ENCODE data around the gene RLF. TPM values are rescaled to one million over a fixed set of nuclear protein-coding genes. Genes with fewer than 3 reads are reported as not detected.
A peak's percentile ranks its signal among the peaks of the same experiment; 100 is the strongest.

The RLF gene
- total and polyA plus RNA-seq, 2 of the 8 experiments (the other 6 are each of a cell fraction or from before 2014, with no cell fraction given) = 4.2 to 18.0 TPM

DNA sequence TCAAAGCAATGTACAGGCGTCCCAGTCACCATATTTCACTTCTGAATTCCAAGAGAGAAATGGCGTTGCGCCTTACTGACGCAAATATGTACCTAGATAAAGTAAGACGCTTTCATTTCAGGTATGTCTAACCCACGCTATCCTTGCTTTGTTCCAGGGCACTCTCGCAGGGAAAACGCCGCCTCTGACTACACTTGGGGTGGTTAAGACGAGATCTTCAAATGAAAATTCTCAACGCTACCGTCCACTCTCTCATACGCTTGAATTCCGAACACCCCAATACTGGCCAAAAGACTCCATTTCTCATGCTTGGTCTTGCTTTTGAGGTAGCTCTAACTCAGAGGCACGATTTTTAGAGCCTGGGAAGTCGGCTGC lies 96.1 kb downstream of the RLF start:
- H3K23me2 ChIP-seq (ENCODE audit: low read depth, low read length) = no peaks in the 10 kb centered on the region
- ChIA-PET CTCF (ENCODE audit: partially characterized antibody) (interaction anchor here (1.5 to 3.1 kb wide), 2 partner anchors 58 to 81 kb away, joined by 6 to 13 read pairs; no protein-coding TSS in a partner anchor), POLR2A (ENCODE audit: partially characterized antibody) (interaction anchor here (0.6 to 2.4 kb wide), 15 partner anchors 9 to 219 kb away, joined by 3 to 7 read pairs (median 4); partner anchors contain the start of genes CAP1, RLF, TMCO2 and ZFP69B)
- H4K20me1 ChIP-seq (replicated peaks in 1 of 2; ENCODE audit: control insufficient read depth in 1 of 2, insufficient read depth in 2 of 2, low read length in 2 of 2) = peaks cover 0 to 1% of the 10 kb centered on the region in 2 experiments
- no peak for DNase-seq (ENCODE audit: low read depth in 1 of 2, low spot score in 2 of 2)
- peak overlapping the region; percentile 87 for H4K5ac ChIP-seq (ENCODE audit: insufficient read length, low read depth, low read length)
- no peak overlapping the region for H2AK5ac ChIP-seq (ENCODE audit: low read depth, low read length)
- H3K18ac ChIP-seq (ENCODE audit: extremely low read depth, low read length) = no peak overlapping the region; the same call in 1 of the 2 replicates
- no peaks in the 10 kb centered on the region for H3K9me3 ChIP-seq (ENCODE audit: insufficient read depth in 2 of 2, low read depth in 1 of 2, low read length in 1 of 2)
- no peak overlapping the region for H3K14ac ChIP-seq (ENCODE audit: insufficient read length)
- TF ChIP-seq PHF8 (conservative IDR thresholded peaks at IDR 0.05; ENCODE audit: low read depth, low read length) = no peak
- no peak for TF ChIP-seq KDM5A (IDR thresholded peaks at IDR 0.05; ENCODE audit: low read length)
- TF ChIP-seq SAP30 (IDR thresholded peaks at IDR 0.05; ENCODE audit: insufficient read depth, insufficient replicate concordance, low read length) = no peak
- TF ChIP-seq EGR1 (IDR thresholded peaks at IDR 0.05; ENCODE audit: borderline replicate concordance, low read depth, low read length) = no peak
- TF ChIP-seq CHD1 (IDR thresholded peaks at IDR 0.05; ENCODE audit: low read depth, low read length) = 0 out of 2 replicates have a peak, but pooled peaks have one; percentile 15
- H3K23ac ChIP-seq (ENCODE audit: insufficient read length) = no peak overlapping the region
- WGBS, 2 experiments (ENCODE audit: extremely low coverage in 1 of 2, insufficient coverage in 1 of 2, insufficient read length in 1 of 2, insufficient replicate concordance in 2 of 2, low coverage in 1 of 2, low lambda C conversion rate in 2 of 2, missing lambda C conversion rate in 1 of 2) = 1% methylated on average over 16 of the region's 16 CpGs; no CpG with 5 or more reads in 1 of the 2 experiments
- peak overlapping the region; percentile 90 to 98 (median 95) for H3K4me3 ChIP-seq (ENCODE audit: extremely low read depth in 1 of 4, insufficient read depth in 2 of 4, low read depth in 3 of 4, low read length in 4 of 4)
- no peak overlapping the region for H3K4ac ChIP-seq (replicated peaks; ENCODE audit: insufficient read length, low read depth, low read length)
- H2BK5ac ChIP-seq (ENCODE audit: low read depth, low read length) = peak overlapping the region; percentile 91
- no peak overlapping the region for H2BK120ac ChIP-seq (replicated peaks; ENCODE audit: low read depth, low read length)
- peak overlapping the region; percentile 94 to 99 (median 96) for H3K9ac ChIP-seq (replicated peaks in 1 of 4; ENCODE audit: extremely low read depth in 1 of 4, low read depth in 3 of 4, low read length in 3 of 4)
- H2BK15ac ChIP-seq (ENCODE audit: low read length) = no peak overlapping the region
- no peak overlapping the region for H3K56ac ChIP-seq (replicated peaks; ENCODE audit: insufficient read length, low read depth, low read length)
- H3K4me1 ChIP-seq (replicated peaks in 1 of 4; ENCODE audit: control insufficient read depth in 3 of 4, insufficient read depth in 4 of 4, low read length in 3 of 4) = no peaks in the 10 kb centered on the region; a peak in 1 of 7 replicates
- peak overlapping the region; percentile 92 for H2AFZ ChIP-seq (ENCODE audit: low read length)
- peaks cover 4 to 23% (median 17%) of the 10 kb centered on the region in 4 experiments; a peak in 6 of 8 replicates for H3K36me3 ChIP-seq (ENCODE audit: control insufficient read depth in 2 of 4, insufficient read depth in 4 of 4, low read length in 3 of 4)
- no peak overlapping the region for H2BK20ac ChIP-seq (ENCODE audit: low read length)
- H3K79me2 ChIP-seq (ENCODE audit: control insufficient read depth in 1 of 2, insufficient read depth in 2 of 2, low read length in 2 of 2) = peaks cover 0 to 25% of the 10 kb centered on the region in 2 experiments; a peak in 2 of 4 replicates
- H3K27me3 ChIP-seq (replicated peaks in 1 of 4; ENCODE audit: control insufficient read depth in 3 of 4, extremely low read depth in 1 of 4, insufficient read depth in 3 of 4, low read length in 3 of 4) = no peaks in the 10 kb centered on the region
- no peaks in the 10 kb centered on the region for H3K79me1 ChIP-seq (ENCODE audit: low read depth, low read length)
- peak overlapping the region; percentile 49 to 65 for H3K4me2 ChIP-seq (ENCODE audit: insufficient read depth in 1 of 2, low read depth in 2 of 2, low read length in 2 of 2)
- peak overlapping the region; percentile 78 for H3K27ac ChIP-seq (ENCODE audit: low read depth, low read length)
- H4K91ac ChIP-seq (replicated peaks; ENCODE audit: insufficient read length, low read length) = no peak overlapping the region
- no peak for FAIRE-seq
- H2BK12ac ChIP-seq (ENCODE audit: low read depth, low read length) = peak overlapping the region; percentile 40; the same call in 1 of the 2 replicates
- peak overlapping the region; percentile 100; the same call in 1 of the 2 replicates for H4K8ac ChIP-seq (ENCODE audit: extremely low read depth, insufficient read depth, low read length)
